ENCODE results near the gene RAB1A. TPM values are rescaled to one million over a fixed set of nuclear protein-coding genes. Genes with fewer than 3 reads are reported as not detected.
A peak's percentile ranks its signal among the peaks of the same experiment; 100 is the strongest.

Gene RAB1A
- total RNA-seq, 1 experiment from 2014 or later, result 89.7 TPM

- no peak for DNase-seq (ENCODE audit: low read depth)
These were observed 36.7 kb downstream of the RAB1A start for GRCh38 chr2:65093211-65093610.

DNA sequence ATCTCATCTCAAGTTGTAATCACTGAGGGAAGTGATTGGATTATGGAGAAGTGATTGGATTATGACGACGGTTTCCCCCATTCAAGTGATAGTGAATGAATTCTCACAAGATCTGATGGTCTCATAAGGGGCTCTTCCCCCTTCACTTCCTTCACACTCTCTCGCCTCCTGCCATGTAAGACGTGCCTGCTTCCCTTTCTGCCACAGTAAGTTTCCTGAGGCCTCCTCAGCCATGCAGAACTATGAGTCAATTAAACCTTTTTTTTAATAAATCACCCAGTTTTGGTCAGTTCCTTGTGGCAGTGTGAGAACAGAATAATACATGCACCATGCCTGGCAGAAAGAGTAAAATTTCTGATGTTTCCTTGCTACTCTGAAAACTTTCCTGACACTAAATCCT lies 37.1 kb downstream of the RAB1A start:
- no peak for DNase-seq (ENCODE audit: low read depth)

- no peak for DNase-seq (ENCODE audit: low read depth)
These were observed 44.8 kb downstream of the RAB1A start for GRCh38 chr2:65085148-65085547.

GRCh38 chr2:65081232-65081685 lies 48.6 kb downstream of the RAB1A start:
- DNase-seq (ENCODE audit: low read depth), result no peak

DNA sequence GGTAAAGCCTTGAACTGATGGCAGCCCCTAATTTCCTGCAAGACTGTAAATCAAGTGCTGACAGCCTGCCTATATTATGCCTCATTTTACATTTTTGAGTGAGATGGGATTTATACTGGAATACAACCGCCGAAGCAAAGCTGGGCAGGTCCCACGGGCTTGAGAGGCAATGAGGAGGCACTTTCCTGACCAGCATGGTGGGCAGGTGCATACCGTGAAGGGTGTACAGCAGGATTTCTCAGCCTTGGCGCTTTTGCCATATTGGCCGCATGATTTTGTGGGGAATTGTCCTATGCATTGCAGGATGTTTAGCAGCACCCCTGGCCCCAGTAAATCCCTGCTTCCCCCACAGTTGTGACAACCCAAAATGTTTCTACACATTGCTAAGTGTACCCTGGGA lies 50.9 kb downstream of the RAB1A start:
- no peak for DNase-seq (ENCODE audit: low read depth)

- DNase-seq (ENCODE audit: low read depth), result no peak
These were observed 52.0 kb downstream of the RAB1A start for GRCh38 chr2:65077898-65078297.

GRCh38 chr2:65076345-65076710 lies 53.6 kb downstream of the RAB1A start:
- DNase-seq (ENCODE audit: low read depth), result peak; percentile 64

GRCh38 chr2:65075605-65076344 lies 54.1 kb downstream of the RAB1A start:
- DNase-seq (ENCODE audit: low read depth), result no peak

DNA sequence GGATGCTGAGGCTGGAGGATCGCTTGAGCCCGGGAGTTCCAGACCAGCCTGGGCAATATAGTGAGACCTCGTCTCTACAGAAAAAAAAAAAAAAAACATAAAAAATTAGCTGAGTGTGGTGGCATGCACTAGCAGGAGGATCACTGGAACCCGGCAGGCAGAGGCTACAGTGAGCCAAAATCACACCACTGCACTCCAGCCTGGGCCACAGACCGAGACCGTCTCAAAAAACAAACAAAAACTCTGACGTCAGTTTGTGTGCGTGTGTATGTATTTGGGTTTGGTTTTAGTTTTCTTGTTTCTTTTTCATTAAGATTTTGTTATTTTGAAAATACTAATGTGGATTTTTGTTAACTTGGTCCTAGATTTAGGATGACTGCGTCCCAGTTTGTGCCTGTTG lies 54.7 kb downstream of the RAB1A start:
- DNase-seq (ENCODE audit: low read depth), result no peak

DNA sequence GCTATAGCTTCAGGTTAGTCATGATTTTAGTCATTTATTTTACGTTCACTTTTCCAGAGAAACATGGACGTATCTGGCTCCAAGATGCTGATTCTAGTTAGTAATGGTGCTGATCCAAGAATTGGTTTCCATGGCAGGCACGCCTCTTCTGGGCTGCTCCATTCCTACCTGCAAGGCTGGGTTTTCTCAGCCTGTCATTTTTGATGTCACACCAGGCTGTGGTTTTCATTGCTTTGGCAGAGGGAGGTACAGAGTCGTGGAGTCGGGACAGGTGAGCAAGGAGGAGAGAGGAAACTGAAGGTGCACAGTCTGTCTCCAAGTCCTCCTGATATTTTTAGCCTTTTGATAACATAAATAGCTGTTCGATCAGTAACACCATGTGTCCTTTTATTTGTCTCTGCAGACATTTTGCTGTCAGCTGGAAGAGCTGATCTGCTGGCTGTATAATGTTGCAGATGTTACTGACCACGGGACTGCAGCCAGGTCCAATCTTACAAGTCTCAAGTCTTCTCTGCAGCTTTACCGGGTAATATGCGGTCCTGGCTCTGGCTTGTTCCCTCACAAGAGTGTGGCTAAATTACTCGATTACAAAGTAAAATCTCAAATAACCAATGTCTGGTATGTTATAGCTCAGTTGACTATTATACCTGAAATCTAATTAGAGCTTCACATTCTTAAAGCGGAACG lies 55.9 kb downstream of the RAB1A start:
- DNase-seq (ENCODE audit: low read depth), result no peak

- no peak for DNase-seq (ENCODE audit: low read depth)
These were observed 57.5 kb downstream of the RAB1A start for GRCh38 chr2:65072181-65072970.

DNA sequence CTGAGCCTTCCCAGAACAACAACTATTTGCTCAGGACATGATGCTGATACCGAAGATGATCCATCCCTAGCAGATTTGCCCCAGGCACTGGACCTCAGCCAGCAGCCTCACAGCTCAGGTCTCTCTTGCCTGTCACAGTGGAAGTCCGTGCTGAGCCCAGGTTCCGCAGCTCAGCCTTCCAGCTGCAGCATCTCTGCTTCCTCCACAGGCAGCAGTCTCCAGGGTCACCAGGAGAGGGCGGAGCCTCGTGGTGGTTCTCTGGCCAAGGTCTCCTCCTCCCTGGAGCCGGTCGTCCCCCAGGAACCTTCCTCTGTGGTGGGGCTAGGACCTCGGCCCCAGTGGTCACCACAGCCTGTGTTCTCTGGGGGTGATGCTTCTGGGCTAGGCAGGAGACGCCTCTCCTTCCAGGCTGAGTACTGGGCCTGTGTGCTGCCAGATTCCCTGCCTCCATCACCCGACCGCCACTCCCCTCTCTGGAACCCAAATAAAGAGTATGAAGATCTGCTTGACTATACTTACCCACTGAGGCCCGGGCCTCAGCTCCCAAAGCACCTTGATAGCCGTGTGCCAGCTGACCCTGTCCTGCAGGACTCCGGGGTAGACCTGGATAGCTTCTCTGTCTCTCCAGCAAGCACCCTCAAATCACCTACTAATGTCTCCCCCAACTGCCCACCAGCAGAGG lies 58.3 kb downstream of the RAB1A start:
- no peak for DNase-seq (ENCODE audit: low read depth)

DNA sequence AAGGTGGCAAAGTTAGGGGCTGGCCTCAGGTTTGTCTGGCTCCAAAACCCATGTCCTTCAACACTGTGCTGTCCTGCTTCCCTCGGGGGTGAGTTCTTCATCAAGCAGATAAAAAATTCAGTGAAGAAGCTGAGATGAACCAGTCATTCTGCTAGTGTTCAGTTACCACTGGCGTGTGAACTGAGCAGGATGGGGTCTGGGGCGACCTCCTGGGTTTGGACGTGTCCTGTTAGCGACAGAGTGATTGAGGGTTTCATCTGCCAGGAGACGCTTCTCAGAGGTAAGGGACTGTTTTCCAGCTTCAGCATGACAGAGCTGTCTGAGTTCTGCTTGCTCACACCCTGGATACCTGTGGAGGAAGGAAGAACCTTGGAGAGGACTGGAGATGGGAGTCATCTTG lies 59.0 kb downstream of the RAB1A start:
- DNase-seq (ENCODE audit: low read depth), result no peak

- peak; percentile 52 for DNase-seq (ENCODE audit: low read depth)
These were observed 59.6 kb downstream of the RAB1A start for GRCh38 chr2:65070172-65070830.

DNA sequence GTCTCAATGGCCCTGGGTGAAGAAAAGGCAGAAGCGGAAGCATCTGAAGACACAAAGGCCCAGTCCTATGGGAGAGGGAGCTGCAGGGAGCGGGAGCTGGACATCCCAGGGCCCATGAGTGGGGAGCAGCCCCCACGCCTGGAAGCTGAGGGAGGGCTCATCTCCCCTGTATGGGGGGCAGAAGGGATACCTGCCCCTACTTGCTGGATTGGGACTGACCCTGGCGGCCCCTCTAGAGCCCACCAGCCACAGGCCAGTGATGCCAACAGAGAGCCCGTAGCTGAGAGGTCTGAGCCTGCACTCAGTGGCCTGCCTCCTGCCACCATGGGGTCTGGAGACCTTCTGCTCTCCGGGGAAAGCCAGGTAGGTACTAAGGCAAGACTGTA lies 60.5 kb downstream of the RAB1A start:
- DNase-seq (ENCODE audit: low read depth), result no peak

DNA sequence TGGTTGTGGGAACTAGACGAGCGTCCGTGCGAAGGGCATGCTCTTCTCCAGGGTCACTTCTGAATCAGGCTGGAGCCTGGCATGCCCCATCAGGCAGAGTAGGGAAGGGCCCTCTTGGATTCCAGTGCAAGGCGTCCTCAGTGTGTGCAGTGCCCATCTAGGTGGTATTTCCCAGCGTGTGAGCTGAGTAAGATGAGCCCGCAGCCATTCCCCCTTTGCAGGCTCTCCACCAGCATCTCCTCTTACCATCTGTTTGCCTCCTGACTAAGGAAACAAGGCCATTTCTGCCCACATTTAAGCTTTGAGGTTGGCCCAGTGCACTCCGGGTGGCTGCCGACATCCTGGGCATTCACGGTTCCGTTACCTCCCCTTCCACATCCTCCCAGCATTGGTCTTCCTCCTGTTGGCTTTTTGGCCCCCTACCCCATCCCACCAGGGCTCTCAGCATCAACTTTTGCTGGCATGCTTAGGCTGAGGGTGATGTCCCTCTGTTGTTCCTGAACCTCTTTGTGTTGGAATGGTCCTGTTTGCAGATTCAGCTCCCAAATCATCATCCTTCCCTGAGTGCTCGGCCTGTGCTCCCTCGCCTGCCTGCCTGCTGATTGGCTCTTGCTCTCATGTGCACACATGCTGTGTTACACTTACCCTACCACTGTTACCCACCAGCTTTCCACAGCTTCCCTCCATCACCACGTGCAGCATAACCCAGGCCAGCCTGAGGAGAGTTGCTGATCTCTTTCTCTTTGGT lies 61.9 kb downstream of the RAB1A start:
- DNase-seq (ENCODE audit: low read depth), result no peak

- peak; percentile 95 for DNase-seq (ENCODE audit: low read depth)
These were observed 65.0 kb downstream of the RAB1A start for GRCh38 chr2:65064728-65065552.

DNA sequence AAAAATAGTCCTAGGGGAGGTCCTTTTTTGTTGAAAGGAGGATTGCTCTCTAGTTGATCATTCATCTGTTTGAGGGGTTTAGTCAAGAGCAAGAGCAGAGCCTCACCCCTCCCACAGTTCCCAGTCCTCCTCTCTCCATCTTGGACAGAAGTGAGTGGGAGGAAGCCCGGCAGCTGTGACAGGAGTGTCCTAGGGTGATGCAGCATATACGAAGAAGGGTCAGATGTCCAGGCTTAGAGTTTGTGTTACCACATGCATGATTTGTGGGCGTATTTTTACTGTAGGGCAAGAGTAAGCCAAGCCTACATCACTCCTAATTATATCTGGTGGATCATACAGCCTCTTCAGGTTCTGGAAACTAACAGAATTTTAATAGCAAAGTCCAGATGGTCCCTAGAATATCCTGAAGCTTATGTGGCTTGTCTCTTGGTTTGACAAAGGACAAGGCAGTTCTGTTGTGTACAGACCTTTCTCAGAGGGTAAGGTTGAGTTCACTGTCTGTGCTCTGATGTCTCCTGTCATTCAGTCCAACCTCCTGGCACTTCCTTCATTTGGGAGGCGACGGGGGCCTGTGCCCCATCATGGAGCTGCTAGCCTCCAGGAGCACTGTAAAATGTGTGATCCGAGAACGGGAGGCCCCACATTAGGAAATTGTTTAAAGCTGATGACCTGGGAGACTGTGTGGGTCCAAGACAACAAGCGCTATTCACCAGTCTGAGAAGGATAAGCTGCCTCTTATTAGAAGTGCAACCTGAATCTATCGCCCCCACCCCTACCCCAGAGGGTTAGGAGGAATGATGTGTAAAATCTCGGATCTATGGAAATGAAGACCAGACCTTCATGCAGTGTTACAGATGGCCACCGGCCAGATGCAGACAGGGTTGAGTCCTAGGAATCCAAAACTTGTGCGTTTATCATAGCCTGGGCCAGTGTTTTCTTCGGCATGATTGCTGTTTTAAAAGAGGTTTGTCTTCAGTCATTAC lies 66.8 kb downstream of the RAB1A start:
- DNase-seq (ENCODE audit: low read depth), result peak; percentile 67
